A549 (cell line): ENCODE measurements around the gene SPPL2B. TPM values are rescaled to one million over a fixed set of nuclear protein-coding genes. Genes with fewer than 3 reads are reported as not detected.

Source experiments
- ATAC-seq, 2 experiments: fragments of 200-7000 bp in 1 of 2; fragments of >200 bp in 1 of 2; cut with Nextera tagmentation in 1 of 2; cut with Tn5 transposase in 1 of 2; 3 replicates each; pipeline versions ENCODE4 v1.8.0 to v1.9.1; 2018 to 2020; ENCODE audit warnings: mild to moderate bottlenecking in 1 of 2, moderate library complexity in 1 of 2
- CTCF ChIA-PET: fragments of 300-600 bp; sonication (Branson Sonifier 250); formaldehyde crosslinking; extraction: SDS; loops from one replicate; lab custom pipeline; 2021; ENCODE audit warnings: antibody characterized with exemption, inconsistent platforms; lab: Yijun Ruan, JAX
- POLR2A ChIA-PET: fragments of 350-600 bp; formaldehyde crosslinking; extraction: SDS; loops from one replicate; lab custom pipeline; 2021; ENCODE audit warnings: antibody characterized with exemption, inconsistent platforms; lab: Yijun Ruan, JAX
- DNase-seq, 2 experiments: peaks; one replicate each; pipeline versions ENCODE4 v3.0.0 to v3.0.0-alpha.2; 2011 to 2016; ENCODE audit warnings: low read depth in 1 of 2, low spot score in 1 of 2
- FAIRE-seq: peaks from 2 replicates; lab custom pipeline; 2011; peaks lifted over from hg19 to GRCh38; lab: Jason Lieb, UNC
- H3K27ac ChIP-seq, 2 experiments: fragments of >200 bp; sonication (Bioruptor Twin); formaldehyde crosslinking; 3 replicates each; pipeline ENCODE4 v1.5.1; 2016 to 2017
- H3K4me1 ChIP-seq: fragments of >200 bp; sonication (Bioruptor Twin); formaldehyde crosslinking; 3 replicates; pipeline ENCODE4 v1.6.1; 2016
- H3K4me2 ChIP-seq: fragments of >200 bp; sonication (Bioruptor Twin); formaldehyde crosslinking; 3 replicates; pipeline ENCODE4 v1.6.1; 2016
- H3K4me3 ChIP-seq: fragments of >200 bp; sonication (Bioruptor Twin); formaldehyde crosslinking; 3 replicates; pipeline ENCODE4 v1.5.1; 2016
- H3K9me3 ChIP-seq: fragments of >200 bp; sonication (Bioruptor Twin); formaldehyde crosslinking; 3 replicates; pipeline ENCODE4 v1.6.1; 2016
- CEBPB ChIP-seq, 2 experiments: fragments of >200 bp in 1 of 2; sonication (Bioruptor Twin) in 1 of 2; formaldehyde crosslinking in 1 of 2; IDR thresholded peaks; 2 replicates each; pipeline ENCODE4 v1.6.1; 2012 to 2016
- CHD2 ChIP-seq: fragments of 150-350 bp; IDR thresholded peaks from 2 replicates; pipeline ENCODE4 v1.6.1; 2014; ENCODE audit warnings: low read length; ENCODE audit not compliant: partially characterized antibody
- EP300 ChIP-seq, 2 experiments: fragments of >200 bp; sonication (Bioruptor Twin); formaldehyde crosslinking; IDR thresholded peaks; 2 replicates in 1 of 2; 3 replicates in 1 of 2; pipeline ENCODE4 v1.6.1; 2016 to 2017
- FOSL2 ChIP-seq, 2 experiments: fragments of 450-650 bp in 1 of 2; fragments of >200 bp in 1 of 2; sonication (Bioruptor Twin) in 1 of 2; formaldehyde crosslinking; IDR thresholded peaks; 2 replicates each; pipeline versions ENCODE4 v1.5.0 to v1.6.1; 2016 to 2020; ENCODE audit warnings: mild to moderate bottlenecking in 1 of 2, moderate library complexity in 1 of 2
- HOXB13 ChIP-seq: fragments of 250-450 bp; sonication (Bioruptor Pico); IDR thresholded peaks from 2 replicates; pipeline ENCODE4 v1.5.0; 2020; ENCODE audit warnings: low read depth, mild to moderate bottlenecking, moderate library complexity
- KDM5A ChIP-seq: fragments of 200-600 bp; sonication (generic); IDR thresholded peaks from 2 replicates; pipeline ENCODE4 v1.6.1; 2016; ENCODE audit warnings: antibody characterized with exemption, mild to moderate bottlenecking
- MAFK ChIP-seq: fragments of 450-650 bp; IDR thresholded peaks from 2 replicates; pipeline ENCODE4 v1.6.1; 2014; ENCODE audit not compliant: partially characterized antibody
- MYC ChIP-seq: IDR thresholded peaks from 2 replicates; pipeline ENCODE4 v1.6.1; 2012; ENCODE audit warnings: mild to moderate bottlenecking, inconsistent platforms, low read length, improper control_type of control experiment, borderline replicate concordance
- NPAS2 ChIP-seq: fragments of 250-450 bp; sonication (Bioruptor Pico); IDR thresholded peaks from 2 replicates; pipeline ENCODE4 v1.8.0; 2022; ENCODE audit warnings: mild to moderate bottlenecking, moderate library complexity, borderline replicate concordance
- ZSCAN20 ChIP-seq: fragments of 250-450 bp; sonication (Bioruptor Pico); IDR thresholded peaks from 2 replicates; pipeline ENCODE4 v1.8.0; 2022; ENCODE audit warnings: mild to moderate bottlenecking, moderate library complexity
- WGBS: methylation state at CpG from one replicate; pipeline ENCODE4 v1.1.6; 2017; ENCODE audit errors: missing lambda C conversion rate; 5-methylcytosine and 5-hydroxymethylcytosine counted together
- polyA plus RNA-seq, 4 experiments: library from polyadenylated mRNA; depleted of rRNA in 3 of 4; stranded (reverse); fragments of >200 nt; fragmentation: RNase III in 1 of 4; extraction: RNeasy Plus Mini Kit Qiagen cat#74134 plus additional on column Dnase treatment in 1 of 4; gene quantifications; 2 replicates in 3 of 4; 3 replicates in 1 of 4; pipeline ENCODE4 v1.2.3, GENCODE V29; 2011 to 2017
- TF ChIP-seq, protein P1 (sequence below): fragments of 200-600 bp; sonication (generic); IDR thresholded peaks from 2 replicates; pipeline ENCODE4 v1.6.1; 2016; ENCODE audit warnings: antibody characterized with exemption, mild to moderate bottlenecking, moderate library complexity
- TF ChIP-seq, protein P2 (sequence below): fragments of 250-450 bp; sonication (Bioruptor Pico); IDR thresholded peaks from 2 replicates; pipeline ENCODE4 v1.5.0; 2021; ENCODE audit warnings: mild to moderate bottlenecking, moderate library complexity, borderline replicate concordance
- TF ChIP-seq, protein P3 (sequence below): IDR thresholded peaks from 2 replicates; pipeline ENCODE4 v1.6.1; 2012; ENCODE audit warnings: low read depth, borderline replicate concordance

Gene SPPL2B
- polyA plus RNA-seq, 2 of the 4 experiments (the other 2 are of a cell fraction) = 11.3 to 36.5 TPM

DNA sequence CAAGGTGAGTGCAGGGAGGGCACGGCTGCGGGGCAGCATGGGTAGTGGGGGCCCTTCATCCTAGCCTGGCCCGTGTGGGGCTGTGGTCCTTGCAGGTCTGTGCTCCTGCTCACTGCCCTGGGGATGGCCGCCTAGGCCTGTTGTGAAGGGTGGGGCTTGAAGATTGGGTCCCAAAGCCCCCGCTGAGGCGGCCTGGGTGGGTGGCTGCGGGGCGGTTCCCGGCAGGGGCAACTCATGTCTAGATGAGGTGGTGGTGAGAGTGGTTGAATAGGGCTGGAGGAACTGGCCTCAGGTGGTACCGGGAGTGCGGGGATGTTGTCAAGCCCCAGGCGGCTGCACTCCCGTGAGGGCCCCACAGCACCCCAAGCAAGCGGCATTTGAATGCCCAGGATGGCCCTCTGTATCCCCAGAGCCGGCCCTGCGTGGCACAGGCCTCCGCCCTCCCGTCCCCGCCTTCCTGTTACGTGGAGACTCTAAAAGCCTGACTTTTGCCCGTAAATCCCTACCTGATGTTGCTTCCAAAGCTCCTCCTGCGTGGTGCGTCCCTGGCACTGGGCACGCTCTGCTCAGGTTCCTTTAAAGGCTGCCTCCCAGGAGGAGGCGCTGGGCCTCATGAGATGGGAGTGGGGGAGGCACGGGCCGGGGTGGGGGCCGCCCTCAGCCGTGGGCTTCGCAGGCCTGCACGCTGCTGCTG lies 15.0 kb downstream of the SPPL2B start:
- TF ChIP-seq KDM5A = no peak
- no peak for TF ChIP-seq ZSCAN20 (CRISPR knock-in tag)
- TF ChIP-seq CEBPB (IDR thresholded peaks at IDR 0.05) = no peak
- Histone ChIP-seq H3K27ac (no peak overlapping the region), H3K9me3 (no peaks in the 10 kb centered on the region), H3K4me3 (no peak overlapping the region), H3K4me2 (no peak overlapping the region), H3K4me1 (no peaks in the 10 kb centered on the region)
- DNase-seq = no peak
- FAIRE-seq = no peak
- ChIA-PET POLR2A (no interaction called here), CTCF (no interaction called here)
- WGBS = 93% methylated on average over 18 of the region's 31 CpGs
- peak in 1 of 2 experiments; percentile 27; a peak in 1 of 6 replicates for ATAC-seq

DNA sequence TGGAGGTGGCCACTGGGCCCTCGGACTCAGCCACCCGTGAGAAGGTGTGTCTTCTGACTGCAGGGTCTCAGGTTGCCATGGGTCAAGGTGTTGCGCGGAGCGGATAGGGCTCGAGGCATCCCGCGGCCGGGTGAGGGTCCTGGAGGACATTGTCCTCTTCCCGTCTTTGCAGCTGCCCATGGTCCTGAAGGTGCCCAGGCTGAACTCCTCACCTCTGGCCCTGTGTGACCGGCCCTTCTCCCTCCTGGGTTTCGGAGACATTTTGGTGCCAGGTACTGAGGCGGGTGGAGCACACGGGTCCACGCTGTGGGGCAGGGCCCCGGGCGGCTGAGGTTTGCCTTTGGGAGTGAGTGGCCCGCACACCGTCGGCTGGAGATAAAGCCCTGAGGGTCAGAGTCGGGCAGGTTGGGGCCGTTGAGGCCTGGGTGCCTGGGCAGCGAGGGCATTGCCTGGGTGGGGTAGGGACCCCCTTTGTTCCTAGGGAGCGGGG lies 15.9 kb downstream of the SPPL2B start:
- ATAC-seq (no peak), DNase-seq (no peak), FAIRE-seq (no peak)
- Histone ChIP-seq H3K4me2 (no peak overlapping the region), H3K4me1 (no peaks in the 10 kb centered on the region), H3K4me3 (no peak overlapping the region), H3K9me3 (no peaks in the 10 kb centered on the region), H3K27ac (no peak overlapping the region)
- WGBS = 85% methylated on average over 7 of the region's 24 CpGs
- TF ChIP-seq MYC = no peak
- TF ChIP-seq EP300 (IDR thresholded peaks at IDR 0.05) = no peak
- TF ChIP-seq CHD2 = no peak
- TF ChIP-seq, protein P1, sequence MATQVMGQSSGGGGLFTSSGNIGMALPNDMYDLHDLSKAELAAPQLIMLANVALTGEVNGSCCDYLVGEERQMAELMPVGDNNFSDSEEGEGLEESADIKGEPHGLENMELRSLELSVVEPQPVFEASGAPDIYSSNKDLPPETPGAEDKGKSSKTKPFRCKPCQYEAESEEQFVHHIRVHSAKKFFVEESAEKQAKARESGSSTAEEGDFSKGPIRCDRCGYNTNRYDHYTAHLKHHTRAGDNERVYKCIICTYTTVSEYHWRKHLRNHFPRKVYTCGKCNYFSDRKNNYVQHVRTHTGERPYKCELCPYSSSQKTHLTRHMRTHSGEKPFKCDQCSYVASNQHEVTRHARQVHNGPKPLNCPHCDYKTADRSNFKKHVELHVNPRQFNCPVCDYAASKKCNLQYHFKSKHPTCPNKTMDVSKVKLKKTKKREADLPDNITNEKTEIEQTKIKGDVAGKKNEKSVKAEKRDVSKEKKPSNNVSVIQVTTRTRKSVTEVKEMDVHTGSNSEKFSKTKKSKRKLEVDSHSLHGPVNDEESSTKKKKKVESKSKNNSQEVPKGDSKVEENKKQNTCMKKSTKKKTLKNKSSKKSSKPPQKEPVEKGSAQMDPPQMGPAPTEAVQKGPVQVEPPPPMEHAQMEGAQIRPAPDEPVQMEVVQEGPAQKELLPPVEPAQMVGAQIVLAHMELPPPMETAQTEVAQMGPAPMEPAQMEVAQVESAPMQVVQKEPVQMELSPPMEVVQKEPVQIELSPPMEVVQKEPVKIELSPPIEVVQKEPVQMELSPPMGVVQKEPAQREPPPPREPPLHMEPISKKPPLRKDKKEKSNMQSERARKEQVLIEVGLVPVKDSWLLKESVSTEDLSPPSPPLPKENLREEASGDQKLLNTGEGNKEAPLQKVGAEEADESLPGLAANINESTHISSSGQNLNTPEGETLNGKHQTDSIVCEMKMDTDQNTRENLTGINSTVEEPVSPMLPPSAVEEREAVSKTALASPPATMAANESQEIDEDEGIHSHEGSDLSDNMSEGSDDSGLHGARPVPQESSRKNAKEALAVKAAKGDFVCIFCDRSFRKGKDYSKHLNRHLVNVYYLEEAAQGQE = 0 out of 2 replicates have a peak, but pooled peaks have one; percentile 16
- TF ChIP-seq, protein P2, sequence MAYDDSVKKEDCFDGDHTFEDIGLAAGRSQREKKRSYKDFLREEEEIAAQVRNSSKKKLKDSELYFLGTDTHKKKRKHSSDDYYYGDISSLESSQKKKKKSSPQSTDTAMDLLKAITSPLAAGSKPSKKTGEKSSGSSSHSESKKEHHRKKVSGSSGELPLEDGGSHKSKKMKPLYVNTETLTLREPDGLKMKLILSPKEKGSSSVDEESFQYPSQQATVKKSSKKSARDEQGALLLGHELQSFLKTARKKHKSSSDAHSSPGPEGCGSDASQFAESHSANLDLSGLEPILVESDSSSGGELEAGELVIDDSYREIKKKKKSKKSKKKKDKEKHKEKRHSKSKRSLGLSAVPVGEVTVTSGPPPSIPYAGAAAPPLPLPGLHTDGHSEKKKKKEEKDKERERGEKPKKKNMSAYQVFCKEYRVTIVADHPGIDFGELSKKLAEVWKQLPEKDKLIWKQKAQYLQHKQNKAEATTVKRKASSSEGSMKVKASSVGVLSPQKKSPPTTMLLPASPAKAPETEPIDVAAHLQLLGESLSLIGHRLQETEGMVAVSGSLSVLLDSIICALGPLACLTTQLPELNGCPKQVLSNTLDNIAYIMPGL (CRISPR knock-in tag) = no peak
- POLR2A ChIA-PET = no interaction called here
- CTCF ChIA-PET = no interaction called here

DNA sequence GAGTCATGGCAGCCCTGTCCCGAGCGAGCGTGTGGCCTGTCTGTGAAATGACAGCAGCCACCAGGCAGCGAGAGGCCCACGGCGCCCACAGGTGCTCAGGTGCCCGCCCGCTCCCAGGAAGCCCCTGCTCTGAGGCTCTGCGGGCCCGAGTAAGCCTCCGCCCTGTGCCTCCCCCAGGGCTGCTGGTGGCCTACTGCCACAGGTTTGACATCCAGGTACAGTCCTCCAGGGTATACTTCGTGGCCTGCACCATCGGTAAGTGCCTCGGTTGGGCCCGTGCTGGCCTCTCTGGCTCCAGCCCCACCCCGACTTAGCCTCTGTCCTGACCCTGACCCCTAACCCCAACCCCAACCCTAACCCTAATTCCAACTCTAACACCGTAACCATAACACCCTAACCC lies 16.6 kb downstream of the SPPL2B start:
- DNase-seq = no peak
- POLR2A ChIA-PET = no interaction called here
- ATAC-seq = 0 out of 6 replicates have a peak, but pooled peaks of 1 of the 2 experiments have one; percentile 12
- no peak overlapping the region for H3K27ac ChIP-seq
- H3K4me3 ChIP-seq = no peak overlapping the region
- H3K9me3 ChIP-seq = no peaks in the 10 kb centered on the region
- TF ChIP-seq ZSCAN20 (CRISPR knock-in tag) (no peak), MAFK (no peak), HOXB13 (CRISPR knock-in tag) (no peak), FOSL2 (IDR thresholded peaks at IDR 0.05) (no peak), FOSL2 (CRISPR knock-in tag; IDR thresholded peaks at IDR 0.05) (no peak), KDM5A (no peak), EP300 (IDR thresholded peaks at IDR 0.05) (no peak), NPAS2 (CRISPR knock-in tag) (no peak), MYC (no peak)
- TF ChIP-seq, protein P3, sequence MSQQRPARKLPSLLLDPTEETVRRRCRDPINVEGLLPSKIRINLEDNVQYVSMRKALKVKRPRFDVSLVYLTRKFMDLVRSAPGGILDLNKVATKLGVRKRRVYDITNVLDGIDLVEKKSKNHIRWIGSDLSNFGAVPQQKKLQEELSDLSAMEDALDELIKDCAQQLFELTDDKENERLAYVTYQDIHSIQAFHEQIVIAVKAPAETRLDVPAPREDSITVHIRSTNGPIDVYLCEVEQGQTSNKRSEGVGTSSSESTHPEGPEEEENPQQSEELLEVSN = no peak
- no peaks in the 10 kb centered on the region for H3K4me1 ChIP-seq
- CTCF ChIA-PET = no interaction called here
- WGBS = 97% methylated on average over 17 of the region's 17 CpGs
- H3K4me2 ChIP-seq = no peak overlapping the region
- no peak for FAIRE-seq
